ENCODE results near the gene LENEP. TPM values are rescaled to one million over a fixed set of nuclear protein-coding genes. Genes with fewer than 3 reads are reported as not detected.

Gene LENEP
- total RNA-seq, 1 donor from 2014 or later = 0.59 TPM

- intact Hi-C loops (cut with micrococcal nuclease) = no loop called here
Measured at GRCh38 chr1:154996966-154997701, 3.7 kb downstream of the LENEP start.

- intact Hi-C loops (cut with micrococcal nuclease) = loop anchor here (2.0 kb wide), 1 partner anchor 53 kb away; the partner anchor contains the start of gene ADAM15
Measured at GRCh38 chr1:154998201-154998780, 4.9 kb downstream of the LENEP start.

- intact Hi-C loops (cut with micrococcal nuclease) = loop anchor here (1.0 to 2.0 kb wide), 2 partner anchors 18 to 52 kb away; partner anchors contain the start of gene ADAM15
Measured at GRCh38 chr1:154998818-154999570, 5.6 kb downstream of the LENEP start.

- intact Hi-C loops (cut with micrococcal nuclease) = loop anchor here (1.0 to 5.0 kb wide), 3 partner anchors 18 to 1503 kb away; partner anchors contain the start of genes ADAM15 and MEF2D
Measured at GRCh38 chr1:154999571-155000410, 6.4 kb downstream of the LENEP start.

- intact Hi-C loops (cut with micrococcal nuclease) = loop anchor here (5.0 kb wide), 1 partner anchor 1502 kb away; the partner anchor contains the start of gene MEF2D
Measured at GRCh38 chr1:155000411-155000725, 7.0 kb downstream of the LENEP start.

GRCh38 chr1:155000726-155001424 lies 7.5 kb downstream of the LENEP start:
- intact Hi-C loops (cut with micrococcal nuclease) = loop anchor here (1.0 to 5.0 kb wide), 4 partner anchors 18 to 1501 kb away; partner anchors contain the start of genes FLAD1 and MEF2D

- intact Hi-C loops (cut with micrococcal nuclease) = loop anchor here (1.0 to 5.0 kb wide), 4 partner anchors 18 to 1501 kb away; partner anchors contain the start of genes FLAD1 and MEF2D
Measured at GRCh38 chr1:155001425-155001674, 8.0 kb downstream of the LENEP start.

- intact Hi-C loops (cut with micrococcal nuclease) = loop anchor here (1.0 to 5.0 kb wide), 7 partner anchors 19 to 1500 kb away; partner anchors contain the start of genes CKS1B, EFNA4, FLAD1 and MEF2D
Measured at GRCh38 chr1:155001675-155002463, 8.5 kb downstream of the LENEP start.

GRCh38 chr1:155002464-155003226 lies 9.3 kb downstream of the LENEP start, which contains the start of gene ZBTB7B:
Gene ZBTB7B, plus strand, starts transcription at chr1:155002802. Its CDS starts 11,859 bp downstream, at chr1:155014661.
- intact Hi-C loops (cut with micrococcal nuclease) = loop anchor here (1.0 to 5.0 kb wide), 4 partner anchors 28 to 1500 kb away; partner anchors contain the start of genes CKS1B, EFNA4 and MEF2D

- intact Hi-C loops (cut with micrococcal nuclease) = loop anchor here (2.0 to 5.0 kb wide), 2 partner anchors 82 to 1499 kb away; partner anchors contain the start of gene MEF2D
Measured at GRCh38 chr1:155003227-155003765, 9.9 kb downstream of the LENEP start.

- intact Hi-C loops (cut with micrococcal nuclease) = loop anchor here (2.0 to 5.0 kb wide), 2 partner anchors 81 to 1498 kb away; partner anchors contain the start of gene MEF2D
Measured at GRCh38 chr1:155003766-155004351, 10.5 kb downstream of the LENEP start.

- intact Hi-C loops (cut with micrococcal nuclease) = loop anchor here (5.0 kb wide), 1 partner anchor 1498 kb away; the partner anchor contains the start of gene MEF2D
Measured at GRCh38 chr1:155004352-155005075, 11.1 kb downstream of the LENEP start.

- intact Hi-C loops (cut with micrococcal nuclease) = no loop called here
Measured at GRCh38 chr1:155005076-155006011, 12.0 kb downstream of the LENEP start.

- intact Hi-C loops (cut with micrococcal nuclease) = no loop called here
Measured at GRCh38 chr1:155006601-155007101, 13.3 kb downstream of the LENEP start.

GRCh38 chr1:155007251-155007828 lies 14.0 kb downstream of the LENEP start:
- intact Hi-C loops (cut with micrococcal nuclease) = no loop called here
